Hair follicular keratinocyte (primary cell): Measurements from ENCODE around the gene INO80C. TPM values are rescaled to one million over a fixed set of nuclear protein-coding genes. Genes with fewer than 3 reads are reported as not detected.

Experiments used
- total RNA-seq: library from RNA; depleted of rRNA; stranded (reverse); fragments of >200 nt; gene quantifications from 2 replicates; pipeline ENCODE4 v1.2.3, GENCODE V29; 2015

The INO80C gene
- 18.2 and 20.0 TPM in 2 replicates for total RNA-seq

GRCh38 chr18:35497370-35498197, at the start of gene INO80C:
TSS of gene INO80C (minus strand) at chr18:35497960. CDS start at chr18:35497874, 86 bp downstream.

Other genes with a start within 250 kb of the INO80C start
- gene ZSCAN30, start 207.7 kb downstream of the INO80C start, total RNA-seq, result 6.5 and 10.2 TPM in 2 replicates
- 18.5 and 19.6 TPM in 2 replicates for gene ZNF24, start 153.5 kb downstream of the INO80C start, total RNA-seq
- 0.08 and 0.15 TPM in 2 replicates for gene ZNF396, start 120.6 kb downstream of the INO80C start, total RNA-seq
- 75.1 and 76.2 TPM in 2 replicates for gene GALNT1, start 83.8 kb upstream of the INO80C start, total RNA-seq